Heart left ventricle (tissue), 16 donors: ENCODE measurements around the gene KRT26. TPM values are rescaled to one million over a fixed set of nuclear protein-coding genes. Genes with fewer than 3 reads are reported as not detected.

Experiments used
- ATAC-seq, 4 donors: fragments of 200-7000 bp; cut with Tn5 transposase; one replicate each; pipeline ENCODE4 v1.9.1; 2020 to 2022; ENCODE audit warnings: moderate library complexity in 4 of 4, mild to moderate bottlenecking in 3 of 4, moderate number of reproducible peaks in 1 of 4
- DNase-seq, 5 donors: peaks; one replicate each; pipeline ENCODE4 v3.0.0-alpha.2; 2020
- H3K27ac ChIP-seq, 12 donors: fragments of 200-600 bp; sonication (generic) in 4 of 12; one replicate each; pipeline versions ENCODE4 v1.5.0 to v1.8.0; 2016 to 2022; ENCODE audit warnings: mild to moderate bottlenecking in 2 of 12
- H3K27me3 ChIP-seq, 9 donors: fragments of 200-600 bp; sonication (generic) in 2 of 9; one replicate each; pipeline versions ENCODE4 v1.5.1 to v1.8.0; 2016 to 2022; ENCODE audit warnings: mild to moderate bottlenecking in 3 of 9
- H3K36me3 ChIP-seq, 9 donors: fragments of 200-600 bp; sonication (generic) in 2 of 9; one replicate each; pipeline versions ENCODE4 v1.5.0 to v1.8.0; 2018 to 2022; ENCODE audit warnings: mild to moderate bottlenecking in 2 of 9
- H3K4me1 ChIP-seq, 12 donors: fragments of 200-600 bp; sonication (generic) in 4 of 12; one replicate each; pipeline versions ENCODE4 v1.5.0 to v1.8.0; 2016 to 2022; ENCODE audit warnings: mild to moderate bottlenecking in 3 of 12
- H3K4me3 ChIP-seq, 12 donors: fragments of 200-600 bp; sonication (generic) in 4 of 12; one replicate each; pipeline versions ENCODE4 v1.5.0 to v1.8.0; 2017 to 2022; ENCODE audit warnings: mild to moderate bottlenecking in 9 of 12, moderate library complexity in 4 of 12
- H3K9me3 ChIP-seq, 12 donors: fragments of 200-600 bp; sonication (generic) in 4 of 12; one replicate each; pipeline versions ENCODE4 v1.5.0 to v1.8.0; 2016 to 2022; ENCODE audit warnings: mild to moderate bottlenecking in 1 of 12
- POLR2A ChIP-seq, 2 donors: fragments of 450-650 bp; IDR thresholded peaks; one replicate each; pipeline ENCODE4 v1.6.1; 2017; ENCODE audit warnings: antibody characterized with exemption in 2 of 2, mild to moderate bottlenecking in 2 of 2, moderate library complexity in 2 of 2
- WGBS, 4 donors: extraction: QIAGEN DNeasy Blood & Tissue Kit in 2 of 4; methylation state at CpG; one replicate each; pipeline versions ENCODE4 v1.1.5 to v1.1.7; 2013 to 2018; 5-methylcytosine and 5-hydroxymethylcytosine counted together
- intact Hi-C, 10 donors: fragments of 100-400 bp; cut with DNase I; formaldehyde crosslinking; loops; one replicate each; pipeline versions ENCODE4 v1.11.1 to v1.14.2; 2022
- polyA plus RNA-seq, 2 donors: library from polyadenylated mRNA; stranded (reverse); fragments of 200-250 nt; gene quantifications; one replicate each; pipeline ENCODE4 v1.2.3, GENCODE V29; 2013
- total RNA-seq, 9 donors: library from RNA; depleted of rRNA in 2 of 9; stranded (reverse); fragments of >200 nt in 2 of 9; fragmentation: NEBNext Ultra II Directional in 3 of 9; extraction: Animal tissue kit (Norgen Biotek cat#: 25700) in 3 of 9; gene quantifications; one replicate each; pipeline versions ENCODE4 v1.1.0 to v1.2.4, GENCODE V29; 2016 to 2023
- TF ChIP-seq, protein P1 (sequence below), 12 donors: fragments of 200-600 bp; sonication (generic) in 4 of 12; IDR thresholded peaks; one replicate each; pipeline versions ENCODE4 v1.5.0 to v1.8.0; 2018 to 2022; ENCODE audit warnings: antibody characterized with exemption in 12 of 12, mild to moderate bottlenecking in 5 of 12
- donor health status: ischemic (EF 13 %, LVEDD 7.1; RV severe dilation, severe dysfunction).
- donor health status: healthy with polysubstance abuse.
- donor health status: DM: no; HTN: yes; CAD: no.
- donor health status: DM: no; HTN: no; CAD: no.
- donor health status: ischemic (EF 25% LVEDD 6.9; RV normal size, moderate dysfunction).
- donor health status: ischemic (EF 25% LVEDD 5.7; RV mildly dilated, moderate dysfunction).
- donor health status: healthy.
- donor health status: DM: yes; HTN: yes; CAD: no.
- donor health status: ischemic (EF 35%, LVEDD 5.7; RV mildly dilated, moderate dysfunction).
- donor health status: nonischemic (EF 11% LVEDD 7.7; RV severe dilation, severe dysfunction).
- donor health status: DM: yes; HTN: yes; CAD: no.
- donor health status: PGD.
- donor health status: ischemic (EF 29% LVEDD 5.4; RV normal size, mild dysfunction).
- donor health status: nonischemic (EF 23%, LVEDD 6.1; RV moderate dilation, normal function).

The KRT26 gene
- total and polyA plus RNA-seq, 11 donors: not detected

DNA sequence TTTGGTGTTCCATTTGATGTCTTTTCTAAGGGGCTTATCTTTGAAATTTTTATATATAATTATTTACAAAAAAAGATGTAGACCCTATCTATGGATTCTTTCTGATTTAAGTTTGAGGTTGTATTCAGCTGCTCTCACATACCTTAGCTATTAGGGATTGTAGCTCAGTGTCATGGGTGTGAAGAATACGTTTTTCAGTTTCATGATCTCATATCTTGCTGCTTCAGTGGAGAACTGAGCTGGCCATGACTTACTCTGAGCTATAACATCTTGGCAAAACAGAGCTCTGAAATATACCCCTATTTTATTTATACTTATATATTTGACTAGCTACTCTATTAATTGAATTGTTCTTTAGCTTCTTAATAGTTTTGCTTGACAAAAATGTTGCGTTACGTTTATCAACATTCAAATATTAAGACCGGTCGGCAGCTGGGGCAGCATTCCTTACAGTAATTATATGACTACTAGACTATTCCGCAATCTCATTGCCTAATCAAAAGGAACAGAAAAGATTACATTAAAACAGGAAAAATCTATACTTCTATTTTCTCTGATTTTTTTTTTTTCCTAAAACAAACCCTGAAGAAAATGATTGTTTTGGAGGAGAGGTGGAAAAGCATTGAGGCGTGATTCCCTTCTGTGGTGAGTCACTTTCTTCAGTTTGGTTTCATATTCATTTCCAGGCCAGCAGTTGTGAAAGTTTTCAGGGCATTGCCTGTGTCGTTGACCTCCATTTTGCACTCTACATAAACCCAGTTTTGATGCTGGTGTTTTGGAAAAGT lies 44.4 kb downstream of the KRT26 start:
- H3K27ac ChIP-seq: no peak overlapping the region
- DNase-seq (no peak), ATAC-seq (no peak)
- no peaks in the 10 kb centered on the region for H3K9me3 ChIP-seq
- no peaks in the 10 kb centered on the region for H3K4me1 ChIP-seq
- 76 to 81% (median 78%) methylated on average over 8 of the region's 8 CpGs for WGBS, 4 donors
- TF ChIP-seq, protein P1, sequence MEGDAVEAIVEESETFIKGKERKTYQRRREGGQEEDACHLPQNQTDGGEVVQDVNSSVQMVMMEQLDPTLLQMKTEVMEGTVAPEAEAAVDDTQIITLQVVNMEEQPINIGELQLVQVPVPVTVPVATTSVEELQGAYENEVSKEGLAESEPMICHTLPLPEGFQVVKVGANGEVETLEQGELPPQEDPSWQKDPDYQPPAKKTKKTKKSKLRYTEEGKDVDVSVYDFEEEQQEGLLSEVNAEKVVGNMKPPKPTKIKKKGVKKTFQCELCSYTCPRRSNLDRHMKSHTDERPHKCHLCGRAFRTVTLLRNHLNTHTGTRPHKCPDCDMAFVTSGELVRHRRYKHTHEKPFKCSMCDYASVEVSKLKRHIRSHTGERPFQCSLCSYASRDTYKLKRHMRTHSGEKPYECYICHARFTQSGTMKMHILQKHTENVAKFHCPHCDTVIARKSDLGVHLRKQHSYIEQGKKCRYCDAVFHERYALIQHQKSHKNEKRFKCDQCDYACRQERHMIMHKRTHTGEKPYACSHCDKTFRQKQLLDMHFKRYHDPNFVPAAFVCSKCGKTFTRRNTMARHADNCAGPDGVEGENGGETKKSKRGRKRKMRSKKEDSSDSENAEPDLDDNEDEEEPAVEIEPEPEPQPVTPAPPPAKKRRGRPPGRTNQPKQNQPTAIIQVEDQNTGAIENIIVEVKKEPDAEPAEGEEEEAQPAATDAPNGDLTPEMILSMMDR (IDR thresholded peaks at IDR 0.05): no peak
- no peak for TF ChIP-seq POLR2A (IDR thresholded peaks at IDR 0.05)
- intact Hi-C loops: no loop called here
- no peak overlapping the region for H3K4me3 ChIP-seq
- H3K36me3 ChIP-seq: no peaks in the 10 kb centered on the region
- H3K27me3 ChIP-seq: peaks cover 0 to 17% (median 2%) of the 10 kb centered on the region in 9 donors

DNA sequence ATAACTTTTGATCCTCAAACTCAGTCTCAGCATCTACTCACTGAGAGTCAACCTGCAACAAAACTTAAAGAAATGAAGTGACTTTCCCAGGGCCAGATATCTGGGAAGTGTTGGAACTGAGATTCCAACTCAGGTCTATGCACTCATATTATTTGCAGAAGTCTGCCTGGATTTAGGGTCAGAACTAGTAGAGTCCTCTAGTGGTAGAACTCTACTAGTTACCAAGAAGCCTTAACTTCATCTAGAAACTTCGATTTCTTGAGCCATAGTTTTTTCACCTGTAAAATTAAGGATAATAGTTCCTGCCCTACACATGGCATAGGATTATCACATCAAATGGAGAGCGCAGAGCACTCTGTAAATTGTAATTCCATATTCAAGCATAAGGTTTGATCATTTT lies 45.1 kb downstream of the KRT26 start:
- 57 to 66% (median 64%) methylated on average over 2 of the region's 2 CpGs for WGBS, 4 donors
- intact Hi-C loops: no loop called here
- Histone ChIP-seq H3K4me1 (no peaks in the 10 kb centered on the region), H3K36me3 (no peaks in the 10 kb centered on the region), H3K27me3 (peaks cover 0 to 15% (median 0%) of the 10 kb centered on the region in 9 donors), H3K27ac (no peak overlapping the region), H3K9me3 (no peaks in the 10 kb centered on the region), H3K4me3 (no peak overlapping the region)
- no peak for DNase-seq
- TF ChIP-seq POLR2A (IDR thresholded peaks at IDR 0.05): no peak
- TF ChIP-seq, protein P1 (IDR thresholded peaks at IDR 0.05): peak in 6 of 12 donors; percentile 8 to 33 (median 18)
- no peak for ATAC-seq

DNA sequence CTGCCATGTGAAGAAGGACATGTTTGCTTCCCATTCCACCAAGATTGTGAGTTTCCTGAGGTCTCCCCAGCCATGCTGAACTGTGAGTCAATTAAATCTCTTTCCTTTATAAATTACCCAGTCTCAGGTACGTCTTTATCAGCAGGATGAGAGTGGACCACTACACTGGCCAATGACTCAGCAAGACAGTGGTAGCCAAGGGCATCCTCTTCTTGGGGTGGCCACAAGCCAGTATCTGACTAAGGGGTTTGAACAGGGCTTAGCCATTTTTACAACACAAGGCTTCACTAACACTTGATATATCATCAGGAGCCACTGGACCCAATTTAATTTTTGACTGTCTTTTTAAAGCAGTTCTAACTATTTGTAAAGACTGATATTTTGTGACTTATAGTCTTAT lies 47.3 kb downstream of the KRT26 start:
- Histone ChIP-seq H3K9me3 (no peaks in the 10 kb centered on the region), H3K4me3 (no peak overlapping the region), H3K27ac (no peak overlapping the region), H3K27me3 (peaks cover 0 to 15% (median 0%) of the 10 kb centered on the region in 9 donors), H3K36me3 (no peaks in the 10 kb centered on the region), H3K4me1 (no peaks in the 10 kb centered on the region)
- DNase-seq: no peak
- 52 to 72% (median 67%) methylated on average over 1 of the region's 1 CpG for WGBS, 4 donors
- TF ChIP-seq, protein P1 (IDR thresholded peaks at IDR 0.05): no peak
- no peak for TF ChIP-seq POLR2A (IDR thresholded peaks at IDR 0.05)
- intact Hi-C loops: no loop called here
- no peak for ATAC-seq

DNA sequence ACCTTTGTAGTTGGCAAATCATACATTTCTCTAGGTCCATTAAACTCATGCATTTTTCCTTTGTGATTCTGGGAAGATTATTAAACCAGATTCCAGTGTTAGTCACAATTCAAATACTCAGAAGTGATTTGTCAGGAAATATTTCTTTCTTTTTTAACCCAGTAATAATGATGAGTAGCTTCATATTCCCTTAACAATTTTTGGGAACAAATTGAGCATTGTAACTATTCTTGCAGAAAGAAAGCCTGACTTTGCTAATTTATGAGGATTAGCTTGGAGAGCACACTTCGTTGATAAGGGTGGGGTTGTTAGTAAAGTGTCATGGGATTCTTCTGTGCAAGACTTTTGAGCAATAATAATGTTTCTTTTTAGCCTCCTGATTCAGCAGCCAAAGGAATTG lies 49.8 kb downstream of the KRT26 start:
- Histone ChIP-seq H3K27ac (no peak overlapping the region), H3K4me1 (no peaks in the 10 kb centered on the region), H3K4me3 (no peak overlapping the region), H3K36me3 (no peaks in the 10 kb centered on the region), H3K27me3 (peaks cover 0 to 15% (median 0%) of the 10 kb centered on the region in 9 donors), H3K9me3 (no peaks in the 10 kb centered on the region)
- no peak for ATAC-seq
- TF ChIP-seq POLR2A (IDR thresholded peaks at IDR 0.05): no peak
- TF ChIP-seq, protein P1 (IDR thresholded peaks at IDR 0.05): no peak
- no peak for DNase-seq
- intact Hi-C loops: no loop called here
- 51 to 63% (median 58%) methylated on average over 1 of the region's 1 CpG for WGBS, 4 donors
